Keratinocyte (primary cell): Measurements from ENCODE around the gene DUSP7. TPM values are rescaled to one million over a fixed set of nuclear protein-coding genes. Genes with fewer than 3 reads are reported as not detected.

ENCODE experiments used
- DNase-seq: peaks from one replicate; pipeline ENCODE4 v3.0.0-alpha.2; 2011; ENCODE audit warnings: low read depth, missing footprints, low spot score
- FAIRE-seq: peaks from 2 replicates; lab custom pipeline; 2011; peaks lifted over from hg19 to GRCh38; lab: Jason Lieb, UNC
- H2AFZ ChIP-seq: 2 replicates; pipeline ENCODE4 v1.6.0; 2012; ENCODE audit warnings: low read length, control low read depth, inconsistent platforms; ENCODE audit not compliant: control insufficient read depth
- H3K27ac ChIP-seq: 2 replicates; pipeline ENCODE4 v1.5.1; 2011; ENCODE audit warnings: low read length; ENCODE audit not compliant: control insufficient read depth, insufficient read depth
- H3K27me3 ChIP-seq: 3 replicates; pipeline ENCODE4 v1.6.0; 2011; ENCODE audit warnings: low read length; ENCODE audit not compliant: control insufficient read depth, insufficient read depth; ENCODE audit errors: extremely low read depth
- H3K36me3 ChIP-seq, 2 experiments: 2 replicates in 1 of 2; 3 replicates in 1 of 2; pipeline ENCODE4 v1.5.1; 2011; ENCODE audit warnings: low read length in 2 of 2, mild to moderate bottlenecking in 1 of 2; ENCODE audit not compliant: control insufficient read depth in 2 of 2, insufficient read depth in 2 of 2; ENCODE audit errors: extremely low read depth in 1 of 2
- H3K4me1 ChIP-seq: 3 replicates; pipeline ENCODE4 v1.5.1; 2011; ENCODE audit warnings: low read length; ENCODE audit not compliant: control insufficient read depth, insufficient read depth; ENCODE audit errors: extremely low read depth
- H3K4me2 ChIP-seq: 3 replicates; pipeline ENCODE4 v1.6.0; 2011; ENCODE audit warnings: low read depth, low read length; ENCODE audit not compliant: control insufficient read depth, insufficient read depth; ENCODE audit errors: extremely low read depth
- H3K4me3 ChIP-seq, 3 experiments: fragments of 200-600 bp in 1 of 3; sonication (generic) in 1 of 3; 2 replicates in 2 of 3; 3 replicates in 1 of 3; pipeline ENCODE4 v1.5.1; 2011 to 2016; ENCODE audit warnings: low read length in 3 of 3, mild to moderate bottlenecking in 3 of 3, control low read depth in 2 of 3, inconsistent platforms in 1 of 3, low read depth in 1 of 3, mixed read lengths in 1 of 3, mixed run types in 1 of 3, moderate library complexity in 1 of 3; ENCODE audit not compliant: control insufficient read depth in 2 of 3, insufficient read depth in 2 of 3; ENCODE audit errors: extremely low read depth in 1 of 3
- H3K79me2 ChIP-seq: 2 replicates; pipeline ENCODE4 v1.6.0; 2012; ENCODE audit warnings: low read length; ENCODE audit not compliant: control insufficient read depth, insufficient read depth
- H3K9ac ChIP-seq: 3 replicates; pipeline ENCODE4 v1.6.0; 2011; ENCODE audit warnings: low read length; ENCODE audit not compliant: control insufficient read depth, insufficient read depth; ENCODE audit errors: extremely low read depth
- H3K9me1 ChIP-seq: 3 replicates; pipeline ENCODE4 v1.6.0; 2011; ENCODE audit warnings: low read length; ENCODE audit not compliant: control insufficient read depth, insufficient read depth; ENCODE audit errors: extremely low read depth
- H3K9me3 ChIP-seq: 2 replicates; pipeline ENCODE4 v1.5.1; 2012; ENCODE audit warnings: low read depth, low read length; ENCODE audit not compliant: control insufficient read depth
- H4K20me1 ChIP-seq: 3 replicates; pipeline ENCODE4 v1.6.0; 2011; ENCODE audit warnings: low read length; ENCODE audit not compliant: control insufficient read depth, insufficient read depth; ENCODE audit errors: extremely low read depth
- EZH2 ChIP-seq: IDR thresholded peaks from one replicate; pipeline ENCODE4 v1.6.1; 2012; ENCODE audit warnings: inconsistent platforms, mild to moderate bottlenecking, low read length, moderate library complexity
- dilution Hi-C: fragments of 300-500 bp; cut with MboI; formaldehyde crosslinking; loops from one replicate; pipeline ENCODE4 v1.7.0; 2020; ENCODE audit warnings: low sequenced_read_pairs; ENCODE audit not compliant: extremely low pct_ligation_motif_present
- polyA plus RNA-seq, 5 experiments: library from polyadenylated mRNA; depleted of rRNA in 3 of 5; stranded (reverse) in 3 of 5; stranded (forward) in 1 of 5; unstranded in 1 of 5; fragments of >200 nt; gene quantifications; 1 replicate in 1 of 5; 2 replicates in 3 of 5; 3 replicates in 1 of 5; pipeline versions ENCODE4 v1.2.1 to v1.2.3, GENCODE V29; 2011 to 2012; ENCODE audit warnings: missing spikeins in 2 of 5, low read depth in 1 of 5, low replicate concordance in 1 of 5
- TF ChIP-seq, protein P1 (sequence below), 3 experiments: IDR thresholded peaks in 1 of 3; conservative IDR thresholded peaks in 1 of 3; optimal IDR thresholded peaks in 1 of 3; 2 replicates in 2 of 3; 3 replicates in 1 of 3; pipeline versions ENCODE3 to v1.5.1; 2011; ENCODE audit warnings: low read length in 3 of 3, mild to moderate bottlenecking in 3 of 3, moderate library complexity in 2 of 3, control low read depth in 1 of 3, inconsistent platforms in 1 of 3; ENCODE audit not compliant: insufficient read depth in 2 of 3; ENCODE audit errors: extremely low read depth in 1 of 3

DUSP7 gene
- polyA plus RNA-seq, 1 donor (not counting 4 experiments of a cell fraction or from before 2014, with no cell fraction given): 103 TPM

DNA sequence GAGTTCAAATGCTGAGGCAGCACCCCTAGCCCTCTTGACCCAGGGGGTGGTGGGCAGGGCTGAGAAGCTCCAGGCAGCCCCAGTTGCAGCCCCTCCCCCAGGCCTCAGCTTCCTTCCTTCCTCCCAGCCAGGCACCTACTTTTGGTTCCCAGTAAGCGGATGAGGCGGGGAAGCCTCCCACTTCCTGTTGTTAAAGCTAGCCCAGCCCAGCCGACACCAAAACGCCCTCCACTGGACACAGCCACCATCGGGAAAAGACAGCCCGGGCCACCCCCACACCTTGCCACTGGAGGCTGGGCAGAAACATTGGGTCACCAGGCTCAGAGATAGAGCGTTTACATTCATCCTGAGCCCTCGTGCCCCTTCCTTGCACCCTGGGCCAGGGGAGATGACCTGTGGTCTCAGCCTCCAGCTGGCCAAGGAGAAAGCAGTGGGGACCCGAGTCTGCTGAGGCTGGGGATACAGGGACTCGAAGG, 3.5 kb downstream of the DUSP7 start:
- FAIRE-seq (no peak), DNase-seq (no peak)
- Histone ChIP-seq H3K9me1 (no peaks in the 10 kb centered on the region), H3K36me3 (peaks cover 47 to 58% of the 10 kb centered on the region in 2 experiments), H3K79me2 (peaks cover 63% of the 10 kb centered on the region), H3K27ac (peak overlapping the region; percentile 99), H4K20me1 (peaks cover 2% of the 10 kb centered on the region), H3K4me2 (peak overlapping the region; percentile 100), H3K27me3 (no peaks in the 10 kb centered on the region), H3K4me3 (peak overlapping the region; percentile 90 to 97 (median 95)), H3K9ac (peak overlapping the region; percentile 99), H3K9me3 (no peaks in the 10 kb centered on the region), H2AFZ (no peak overlapping the region), H3K4me1 (peaks cover 60% of the 10 kb centered on the region)
- dilution Hi-C loops: no loop called here
- no peak for TF ChIP-seq EZH2
- TF ChIP-seq, protein P1, sequence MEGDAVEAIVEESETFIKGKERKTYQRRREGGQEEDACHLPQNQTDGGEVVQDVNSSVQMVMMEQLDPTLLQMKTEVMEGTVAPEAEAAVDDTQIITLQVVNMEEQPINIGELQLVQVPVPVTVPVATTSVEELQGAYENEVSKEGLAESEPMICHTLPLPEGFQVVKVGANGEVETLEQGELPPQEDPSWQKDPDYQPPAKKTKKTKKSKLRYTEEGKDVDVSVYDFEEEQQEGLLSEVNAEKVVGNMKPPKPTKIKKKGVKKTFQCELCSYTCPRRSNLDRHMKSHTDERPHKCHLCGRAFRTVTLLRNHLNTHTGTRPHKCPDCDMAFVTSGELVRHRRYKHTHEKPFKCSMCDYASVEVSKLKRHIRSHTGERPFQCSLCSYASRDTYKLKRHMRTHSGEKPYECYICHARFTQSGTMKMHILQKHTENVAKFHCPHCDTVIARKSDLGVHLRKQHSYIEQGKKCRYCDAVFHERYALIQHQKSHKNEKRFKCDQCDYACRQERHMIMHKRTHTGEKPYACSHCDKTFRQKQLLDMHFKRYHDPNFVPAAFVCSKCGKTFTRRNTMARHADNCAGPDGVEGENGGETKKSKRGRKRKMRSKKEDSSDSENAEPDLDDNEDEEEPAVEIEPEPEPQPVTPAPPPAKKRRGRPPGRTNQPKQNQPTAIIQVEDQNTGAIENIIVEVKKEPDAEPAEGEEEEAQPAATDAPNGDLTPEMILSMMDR (optimal IDR thresholded peaks at IDR 0.05 in 1 of 3, IDR thresholded peaks at IDR 0.05 in 1 of 3, conservative IDR thresholded peaks at IDR 0.05 in 1 of 3; ENCODE audit: extremely low read depth in 1 of 3, insufficient read depth in 2 of 3, low read length in 3 of 3): peak in 1 of 3 experiments; percentile 14

DNA sequence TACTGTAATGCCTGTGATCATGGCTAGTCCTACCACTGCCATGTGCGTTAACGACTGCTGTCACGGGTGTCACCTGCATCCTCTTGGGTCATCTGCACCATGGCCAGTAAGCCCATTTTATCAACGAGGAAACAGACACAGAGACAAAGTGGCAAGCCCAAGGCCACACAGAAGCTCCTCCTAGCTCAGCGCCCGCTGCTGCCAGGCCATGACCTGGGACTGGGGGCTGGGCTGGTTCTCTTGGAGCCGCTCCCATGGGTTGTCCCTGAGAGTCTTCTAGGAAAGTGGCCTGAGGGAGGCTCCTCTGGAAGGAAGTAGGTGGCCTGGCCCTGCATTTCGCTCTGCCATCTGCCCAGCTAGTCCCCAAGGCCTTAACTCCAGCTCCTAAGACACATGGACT, 4.9 kb downstream of the DUSP7 start:
- H3K27me3 ChIP-seq: no peaks in the 10 kb centered on the region
- peak overlapping the region in 2 of 3 experiments; percentile 90 to 95 for H3K4me3 ChIP-seq
- no peak overlapping the region for H2AFZ ChIP-seq
- FAIRE-seq (peak; percentile 48), DNase-seq (no peak)
- H3K27ac ChIP-seq: peak overlapping the region; percentile 99
- peaks cover 68% of the 10 kb centered on the region for H3K4me1 ChIP-seq
- H3K79me2 ChIP-seq: peaks cover 63% of the 10 kb centered on the region
- H4K20me1 ChIP-seq: peaks cover 2% of the 10 kb centered on the region
- peak overlapping the region; percentile 100 for H3K4me2 ChIP-seq
- peaks cover 47 to 62% of the 10 kb centered on the region in 2 experiments for H3K36me3 ChIP-seq
- H3K9ac ChIP-seq: peak overlapping the region; percentile 99
- no peak for TF ChIP-seq EZH2
- TF ChIP-seq, protein P1 (optimal IDR thresholded peaks at IDR 0.05 in 1 of 3, IDR thresholded peaks at IDR 0.05 in 1 of 3, conservative IDR thresholded peaks at IDR 0.05 in 1 of 3; ENCODE audit: extremely low read depth in 1 of 3, insufficient read depth in 2 of 3, low read length in 3 of 3): no peak
- no peaks in the 10 kb centered on the region for H3K9me1 ChIP-seq
- H3K9me3 ChIP-seq: no peaks in the 10 kb centered on the region
- dilution Hi-C loops: no loop called here
